HUES64 (cell line): ENCODE results near the gene TIGIT.

Source experiments
- H3K27ac ChIP-seq: 2 replicates; pipeline ENCODE4 v1.7.0; 2013; ENCODE audit warnings: low read depth, low read length, inconsistent platforms
- H3K27me3 ChIP-seq: 2 replicates; pipeline ENCODE4 v1.6.1; 2013; ENCODE audit warnings: mild to moderate bottlenecking, low read length; ENCODE audit not compliant: insufficient read depth
- H3K36me3 ChIP-seq: 2 replicates; pipeline ENCODE4 v1.6.1; 2013; ENCODE audit warnings: mild to moderate bottlenecking, low read length; ENCODE audit not compliant: insufficient read depth
- H3K4me1 ChIP-seq: 2 replicates; pipeline ENCODE4 v1.6.1; 2013; ENCODE audit warnings: mild to moderate bottlenecking, low read length, moderate library complexity; ENCODE audit not compliant: insufficient read depth
- H3K4me3 ChIP-seq: 2 replicates; pipeline ENCODE4 v1.5.1; 2013; ENCODE audit warnings: mild to moderate bottlenecking, low read length, moderate library complexity
- H3K9ac ChIP-seq: 2 replicates; pipeline ENCODE4 v1.6.1; 2013; ENCODE audit warnings: mild to moderate bottlenecking, low read depth, low read length
- H3K9me3 ChIP-seq: 2 replicates; pipeline ENCODE4 v1.6.1; 2013; ENCODE audit warnings: low read depth, low read length; ENCODE audit not compliant: insufficient read depth
- WGBS: fragments of 150-250, 120-280 bp; methylation state at CpG from one replicate; pipeline ENCODE4 v1.1.7; 2013; ENCODE audit warnings: missing lambda C conversion rate; 5-methylcytosine and 5-hydroxymethylcytosine counted together

TIGIT gene

GRCh38 chr3:114286266-114286665, 7.6 kb upstream of the TIGIT start:
- H3K27ac ChIP-seq, result no peak overlapping the region
- no peaks in the 10 kb centered on the region for H3K27me3 ChIP-seq
- H3K9me3 ChIP-seq, result no peaks in the 10 kb centered on the region
- H3K36me3 ChIP-seq, result no peaks in the 10 kb centered on the region
- no peak overlapping the region for H3K4me3 ChIP-seq
- H3K9ac ChIP-seq, result no peak overlapping the region
- no peaks in the 10 kb centered on the region for H3K4me1 ChIP-seq
- 96% methylated on average over 2 of the region's 2 CpGs for WGBS

- Histone ChIP-seq H3K27me3 (no peaks in the 10 kb centered on the region), H3K36me3 (no peaks in the 10 kb centered on the region), H3K9me3 (no peaks in the 10 kb centered on the region), H3K27ac (no peak overlapping the region), H3K9ac (no peak overlapping the region), H3K4me1 (no peaks in the 10 kb centered on the region), H3K4me3 (no peak overlapping the region)
- WGBS, result 76% methylated on average over 23 of the region's 23 CpGs
Measured at GRCh38 chr3:114290911-114291901, 2.6 kb upstream of the TIGIT start.

GRCh38 chr3:114294940-114295480, 1.2 kb downstream of the TIGIT start:
- WGBS, result 81% methylated on average over 6 of the region's 6 CpGs
- no peak overlapping the region for H3K9ac ChIP-seq
- H3K27me3 ChIP-seq, result no peaks in the 10 kb centered on the region
- H3K4me1 ChIP-seq, result no peaks in the 10 kb centered on the region
- H3K4me3 ChIP-seq, result no peak overlapping the region
- no peaks in the 10 kb centered on the region for H3K36me3 ChIP-seq
- no peaks in the 10 kb centered on the region for H3K9me3 ChIP-seq
- H3K27ac ChIP-seq, result no peak overlapping the region

- 88% methylated on average over 2 of the region's 2 CpGs for whole genome bisulfite sequencing
Measured at GRCh38 chr3:114295946-114296345, 2.1 kb downstream of the TIGIT start.

GRCh38 chr3:114299421-114299820, 5.6 kb downstream of the TIGIT start:
- 75% methylated on average over 13 of the region's 13 CpGs for WGBS
- H3K36me3 ChIP-seq, result no peaks in the 10 kb centered on the region
- H3K4me3 ChIP-seq, result no peak overlapping the region
- no peaks in the 10 kb centered on the region for H3K27me3 ChIP-seq
- H3K9me3 ChIP-seq, result no peaks in the 10 kb centered on the region
- no peaks in the 10 kb centered on the region for H3K4me1 ChIP-seq
- H3K27ac ChIP-seq, result no peak overlapping the region
- H3K9ac ChIP-seq, result no peak overlapping the region

More at GRCh38 chr3:114295946-114296345, 2.1 kb downstream of the TIGIT start:
- no peaks in the 10 kb centered on the region for H3K36me3 ChIP-seq
- H3K9ac ChIP-seq, result no peak overlapping the region
- H3K27me3 ChIP-seq, result no peaks in the 10 kb centered on the region
- H3K4me1 ChIP-seq, result no peaks in the 10 kb centered on the region
- no peak overlapping the region for H3K27ac ChIP-seq
- H3K4me3 ChIP-seq, result no peak overlapping the region
- H3K9me3 ChIP-seq, result no peaks in the 10 kb centered on the region

- Histone ChIP-seq H3K27ac (no peak overlapping the region), H3K4me3 (no peak overlapping the region), H3K27me3 (no peaks in the 10 kb centered on the region), H3K9ac (no peak overlapping the region), H3K4me1 (no peaks in the 10 kb centered on the region), H3K9me3 (no peaks in the 10 kb centered on the region), H3K36me3 (no peaks in the 10 kb centered on the region)
- 97% methylated on average over 5 of the region's 5 CpGs for WGBS
Measured at GRCh38 chr3:114299941-114300624, 6.3 kb downstream of the TIGIT start.

- H3K4me1 ChIP-seq, result no peaks in the 10 kb centered on the region
- whole genome bisulfite sequencing, result 90% methylated on average over 8 of the region's 8 CpGs
Measured at GRCh38 chr3:114307222-114307830, 13.5 kb downstream of the TIGIT start.

GRCh38 chr3:114307832-114308231, 14.0 kb downstream of the TIGIT start:
- H3K4me1 ChIP-seq, result no peaks in the 10 kb centered on the region
- H3K27me3 ChIP-seq, result no peaks in the 10 kb centered on the region
- no peak overlapping the region for H3K27ac ChIP-seq
- H3K36me3 ChIP-seq, result no peaks in the 10 kb centered on the region
- no peaks in the 10 kb centered on the region for H3K9me3 ChIP-seq
- 93% methylated on average over 2 of the region's 3 CpGs for WGBS
- H3K4me3 ChIP-seq, result no peak overlapping the region
- H3K9ac ChIP-seq, result no peak overlapping the region

More at GRCh38 chr3:114307222-114307830, 13.5 kb downstream of the TIGIT start:
- no peak overlapping the region for H3K27ac ChIP-seq
- no peaks in the 10 kb centered on the region for H3K9me3 ChIP-seq
- no peaks in the 10 kb centered on the region for H3K27me3 ChIP-seq
- no peak overlapping the region for H3K9ac ChIP-seq
- no peaks in the 10 kb centered on the region for H3K36me3 ChIP-seq
- no peak overlapping the region for H3K4me3 ChIP-seq

GRCh38 chr3:114308377-114308776, 14.5 kb downstream of the TIGIT start:
- H3K9ac ChIP-seq, result no peak overlapping the region
- no peaks in the 10 kb centered on the region for H3K9me3 ChIP-seq
- WGBS, result 96% methylated on average over 1 of the region's 2 CpGs
- no peak overlapping the region for H3K27ac ChIP-seq
- no peaks in the 10 kb centered on the region for H3K4me1 ChIP-seq
- no peaks in the 10 kb centered on the region for H3K36me3 ChIP-seq
- H3K27me3 ChIP-seq, result no peaks in the 10 kb centered on the region
- H3K4me3 ChIP-seq, result no peak overlapping the region

- Histone ChIP-seq H3K27ac (no peak overlapping the region), H3K27me3 (no peaks in the 10 kb centered on the region), H3K9me3 (no peaks in the 10 kb centered on the region), H3K4me3 (no peak overlapping the region), H3K36me3 (no peaks in the 10 kb centered on the region), H3K4me1 (no peaks in the 10 kb centered on the region), H3K9ac (no peak overlapping the region)
- WGBS, result 92% methylated on average over 5 of the region's 5 CpGs
Measured at GRCh38 chr3:114308830-114309229, 15.0 kb downstream of the TIGIT start.

- Histone ChIP-seq H3K4me3 (no peak overlapping the region), H3K36me3 (no peaks in the 10 kb centered on the region), H3K27me3 (no peaks in the 10 kb centered on the region), H3K4me1 (no peaks in the 10 kb centered on the region), H3K27ac (no peak overlapping the region), H3K9me3 (no peaks in the 10 kb centered on the region), H3K9ac (no peak overlapping the region)
- WGBS, result 85% methylated on average over 2 of the region's 2 CpGs
Measured at GRCh38 chr3:114310695-114311094, 16.9 kb downstream of the TIGIT start.
